ENCODE data around the gene IER5L.

GRCh38 chr9:129156163-129156562 lies 21.9 kb downstream of the IER5L start:
- TF ChIP-seq CTCF (IDR thresholded peaks at IDR 0.05; ENCODE audit: insufficient read depth, low read length): no peak
- no peak for TF ChIP-seq POLR2AphosphoS5 (IDR thresholded peaks at IDR 0.05; ENCODE audit: low read depth)
- no peak for TF ChIP-seq SPI1 (IDR thresholded peaks at IDR 0.05; ENCODE audit: borderline replicate concordance, low read depth)
- TF ChIP-seq GABPA (IDR thresholded peaks at IDR 0.05; ENCODE audit: low read depth): no peak

Measured in HL-60 (cell line).